GM21447 (cell line): ENCODE results near the gene PKN3.
A peak's percentile ranks its signal among the peaks of the same experiment; 100 is the strongest.

Experiments
- ATAC-seq: cut with Tn5 transposase; IDR thresholded peaks from one replicate; pipeline ENCODE4 v1.9.1; 2021; ENCODE audit not compliant: unreplicated experiment

PKN3 gene

DNA sequence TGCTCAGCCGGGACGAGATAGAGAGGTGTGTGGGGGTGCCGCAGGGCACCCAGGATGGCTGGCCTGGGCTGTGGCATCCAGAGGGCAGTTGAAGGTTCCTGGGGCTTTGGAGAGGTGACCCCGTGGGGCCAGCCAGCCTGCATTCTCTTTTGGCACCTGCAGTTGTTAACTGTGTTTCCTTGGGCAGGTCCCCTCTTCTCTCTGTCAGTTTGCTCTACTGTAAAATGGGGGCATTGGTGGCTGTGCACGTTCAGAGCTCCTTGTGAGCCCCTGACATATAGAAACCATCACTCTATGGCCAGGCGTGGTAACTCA, 13.1 kb downstream of the PKN3 start:
- no peak for ATAC-seq

GRCh38 chr9:128716581-128717254, 14.4 kb downstream of the PKN3 start:
- no peak for ATAC-seq

- no peak for ATAC-seq
These were observed 15.7 kb downstream of the PKN3 start for GRCh38 chr9:128718047-128718446.

DNA sequence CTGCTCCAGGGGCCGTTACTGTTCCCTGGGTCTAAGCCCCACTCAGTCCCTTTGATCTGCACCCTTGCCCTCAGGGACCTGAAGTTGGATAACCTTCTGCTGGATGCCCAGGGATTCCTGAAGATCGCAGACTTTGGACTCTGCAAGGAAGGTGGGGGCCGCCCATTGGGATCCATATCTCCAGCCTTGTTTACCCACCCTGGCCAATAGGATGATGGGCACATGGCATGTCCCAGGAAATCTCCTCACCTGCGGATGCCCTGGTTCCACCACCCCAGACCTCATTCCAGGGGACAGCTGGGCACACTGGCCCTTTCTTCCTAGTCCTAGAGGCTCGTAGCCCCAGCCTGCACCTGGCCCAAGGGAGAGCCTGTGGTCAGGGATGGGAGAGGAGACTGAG, 16.2 kb downstream of the PKN3 start:
- no peak for ATAC-seq

- ATAC-seq: no peak
These were observed 17.8 kb downstream of the PKN3 start for GRCh38 chr9:128719919-128720605.

DNA sequence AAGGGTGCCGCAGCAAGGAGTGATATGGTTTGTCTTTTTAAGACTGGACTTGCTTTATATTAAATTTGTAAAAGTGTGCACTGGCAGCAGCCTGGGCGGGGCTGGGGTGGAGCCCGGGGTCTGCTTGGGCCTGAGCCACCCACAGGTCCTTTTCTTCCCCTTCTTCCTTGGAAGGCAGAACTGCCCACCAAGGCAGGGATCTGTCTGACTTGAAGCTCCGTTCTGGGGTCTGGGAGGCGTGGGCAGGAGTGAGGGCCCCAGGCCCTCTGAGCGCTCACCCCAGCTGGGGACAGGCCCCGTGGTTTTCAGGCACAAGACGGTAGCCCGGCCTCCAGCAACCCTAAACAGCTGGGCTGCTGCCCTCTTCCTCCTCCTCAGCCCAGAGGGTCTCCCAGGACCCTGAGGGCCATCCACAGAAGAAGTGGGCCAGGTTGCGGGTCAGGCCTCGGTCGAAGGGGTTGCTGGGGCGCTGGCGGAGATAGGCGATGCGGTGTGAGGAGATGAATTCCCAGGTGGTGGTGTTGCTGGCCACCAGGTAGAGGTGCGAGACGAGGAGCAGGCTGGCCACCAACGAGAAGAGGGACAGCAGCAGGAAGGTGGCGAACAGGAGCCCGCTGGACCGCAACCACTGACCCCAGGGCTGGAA, 18.7 kb downstream of the PKN3 start:
- no peak for ATAC-seq

GRCh38 chr9:128721487-128722010, 19.2 kb downstream of the PKN3 start:
- ATAC-seq: no peak

DNA sequence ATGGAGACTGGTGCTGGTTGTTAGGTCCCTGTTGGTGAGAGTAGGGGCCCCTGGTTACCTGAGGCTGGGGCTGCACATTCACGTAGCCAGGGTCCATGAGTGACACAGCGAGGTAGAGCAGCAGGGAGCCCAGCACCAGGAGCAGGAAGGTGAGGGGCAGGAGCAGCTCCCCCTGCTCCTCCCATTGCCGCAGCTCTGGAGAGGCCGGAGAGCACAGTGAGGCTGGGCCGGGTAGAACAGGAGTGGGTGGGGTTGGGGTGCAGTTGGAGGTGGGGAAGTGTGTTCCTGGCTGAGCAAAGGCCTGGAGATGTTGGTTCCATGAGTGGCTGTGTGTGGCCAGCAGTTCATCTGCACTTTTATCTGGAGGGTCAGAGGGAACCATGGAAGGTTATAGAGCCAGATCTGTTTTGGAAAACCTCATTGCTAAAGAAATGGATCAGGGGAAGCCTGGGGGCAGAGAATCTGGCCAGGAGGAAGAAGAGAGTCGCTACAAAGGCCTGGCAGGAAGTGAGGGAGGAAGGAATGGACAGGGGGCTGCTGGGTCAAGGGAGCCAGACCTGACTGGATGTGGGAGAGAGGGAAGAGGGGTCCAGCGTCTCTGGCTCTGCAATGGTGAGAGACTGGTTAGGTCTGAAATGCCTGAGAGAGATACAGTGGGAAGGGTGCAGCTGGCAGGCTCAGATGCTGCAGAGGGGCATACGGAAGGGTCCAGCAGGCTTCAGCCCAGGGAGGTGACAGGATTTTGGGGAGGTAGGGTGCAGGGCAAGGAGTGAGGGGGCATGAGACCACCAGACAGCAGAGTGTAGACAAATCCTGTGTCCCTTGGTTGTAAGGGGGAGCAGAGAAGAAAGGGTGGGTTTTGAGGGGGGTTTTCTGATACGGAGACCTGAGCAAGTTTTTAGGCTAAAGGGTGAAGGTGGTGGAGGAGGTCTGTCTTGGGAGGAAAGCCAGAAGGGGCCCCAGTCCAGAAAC, 20.4 kb downstream of the PKN3 start:
- ATAC-seq: no peak

- ATAC-seq: no peak
These were observed 21.1 kb downstream of the PKN3 start for GRCh38 chr9:128723352-128723865.

GRCh38 chr9:128723866-128724743, 21.8 kb downstream of the PKN3 start, which contains the start of gene ZDHHC12:
Gene ZDHHC12, minus strand, starts transcription at chr9:128724127. Its CDS starts 34 bp downstream, at chr9:128724093.
- ATAC-seq: peak; percentile 89

- ATAC-seq: peak; percentile 23
These were observed 22.5 kb downstream of the PKN3 start for GRCh38 chr9:128724744-128725211.

DNA sequence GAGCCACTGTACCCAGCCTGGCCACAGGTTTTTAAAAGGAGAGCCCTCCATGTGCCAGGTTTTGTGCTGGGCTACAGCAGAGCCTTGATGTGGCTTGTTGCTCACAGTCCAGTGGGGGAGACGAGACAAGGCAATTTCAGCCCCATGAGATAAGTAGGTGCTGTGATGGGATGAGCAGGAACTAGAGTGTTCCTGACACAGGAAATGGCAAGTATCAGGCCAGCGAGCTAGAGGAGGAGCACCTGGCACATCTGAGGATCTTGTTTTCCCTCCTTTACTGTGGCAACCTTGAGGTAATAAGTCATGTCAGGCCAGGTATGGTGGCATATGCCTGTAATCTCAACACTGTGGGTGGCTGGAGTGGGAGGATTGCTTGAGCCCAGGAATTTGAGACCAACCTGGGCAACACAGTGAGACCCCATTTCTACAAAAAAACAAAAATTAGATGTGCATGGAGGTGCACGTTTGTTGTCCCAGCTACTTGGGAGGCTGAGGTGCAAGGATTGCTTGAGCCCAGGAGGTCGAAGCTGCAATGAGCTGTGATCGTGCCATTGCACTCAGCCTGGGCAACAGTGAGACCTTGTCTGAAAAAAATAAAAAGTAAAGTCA, 25.4 kb downstream of the PKN3 start:
- no peak for ATAC-seq

- no peak for ATAC-seq
These were observed 26.0 kb downstream of the PKN3 start for GRCh38 chr9:128728298-128728697.

GRCh38 chr9:128729302-128729701, 27.0 kb downstream of the PKN3 start:
- ATAC-seq: no peak

DNA sequence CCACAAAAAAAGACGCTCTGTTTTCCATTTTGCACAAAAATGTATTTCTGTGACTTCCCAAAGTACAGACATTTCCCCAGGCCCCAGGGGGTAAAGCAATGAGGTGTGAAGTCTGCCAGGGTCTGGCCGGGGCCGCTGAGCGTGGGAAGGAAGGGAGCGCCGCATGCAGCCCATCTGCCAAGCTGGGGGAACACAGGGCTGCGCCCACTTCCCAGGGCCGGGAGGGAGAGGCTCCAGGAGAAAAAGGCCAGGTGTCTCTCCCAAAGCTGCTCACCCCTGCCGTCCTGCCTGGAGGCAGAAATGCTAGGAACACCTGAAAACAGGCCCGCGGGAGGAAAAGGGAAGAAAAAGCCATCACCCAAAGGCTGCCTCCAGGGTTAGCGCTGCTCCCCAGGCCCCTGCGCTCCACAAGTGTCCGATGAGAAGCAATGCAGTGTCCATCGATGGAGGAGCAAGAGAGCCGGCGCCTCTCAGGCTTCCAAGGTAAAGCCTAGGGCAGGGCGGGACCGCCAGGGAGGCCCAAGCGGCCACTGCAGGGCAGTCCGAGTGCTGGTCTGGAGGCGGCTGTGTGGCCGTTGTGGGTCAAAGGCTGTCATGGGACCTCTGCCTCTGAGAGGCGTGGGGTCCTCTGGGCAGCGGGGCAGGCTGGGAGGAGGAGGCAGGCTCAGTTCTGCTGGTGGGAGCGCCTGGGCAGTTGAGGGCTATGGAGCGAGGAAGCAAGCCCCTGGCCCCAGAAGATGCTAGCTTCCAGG, 27.6 kb downstream of the PKN3 start:
- ATAC-seq: no peak

GRCh38 chr9:128731093-128731492, 28.8 kb downstream of the PKN3 start:
- ATAC-seq: no peak

DNA sequence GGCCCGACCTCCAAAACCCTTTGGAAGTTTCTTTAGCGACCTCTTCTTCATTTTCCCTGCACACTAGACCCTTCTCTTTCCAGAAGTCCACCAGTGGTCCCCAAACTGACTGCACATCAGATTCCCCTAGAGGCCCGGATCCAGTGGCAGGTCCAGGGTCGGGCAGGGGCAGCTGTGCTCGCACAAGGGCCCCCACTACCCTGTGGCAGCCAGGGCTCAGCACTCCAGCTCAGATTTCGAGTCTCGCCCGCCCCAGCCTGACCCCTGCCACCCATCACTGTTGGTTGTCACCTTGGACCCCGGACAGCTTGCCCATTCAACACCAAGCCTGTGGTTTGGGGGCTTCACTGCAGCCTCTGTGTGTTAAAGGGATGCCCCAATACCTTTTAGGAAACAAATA, 29.4 kb downstream of the PKN3 start:
- ATAC-seq: no peak

- no peak for ATAC-seq
These were observed 30.3 kb downstream of the PKN3 start for GRCh38 chr9:128732576-128732975.
